HG03060 (cell line): ENCODE measurements around the gene CYP4B1.
"Not testable (repeated sequence)": the region's sequence is repeated elsewhere in the genome, so short reads cannot be mapped to it uniquely, and the experiment has no call there.

ENCODE experiments used
- ATAC-seq: cut with Tn5 transposase; IDR thresholded peaks from one replicate; pipeline ENCODE4 v1.9.1; 2021; ENCODE audit warnings: low read depth, moderate number of reproducible peaks; ENCODE audit not compliant: unreplicated experiment

Gene CYP4B1

DNA sequence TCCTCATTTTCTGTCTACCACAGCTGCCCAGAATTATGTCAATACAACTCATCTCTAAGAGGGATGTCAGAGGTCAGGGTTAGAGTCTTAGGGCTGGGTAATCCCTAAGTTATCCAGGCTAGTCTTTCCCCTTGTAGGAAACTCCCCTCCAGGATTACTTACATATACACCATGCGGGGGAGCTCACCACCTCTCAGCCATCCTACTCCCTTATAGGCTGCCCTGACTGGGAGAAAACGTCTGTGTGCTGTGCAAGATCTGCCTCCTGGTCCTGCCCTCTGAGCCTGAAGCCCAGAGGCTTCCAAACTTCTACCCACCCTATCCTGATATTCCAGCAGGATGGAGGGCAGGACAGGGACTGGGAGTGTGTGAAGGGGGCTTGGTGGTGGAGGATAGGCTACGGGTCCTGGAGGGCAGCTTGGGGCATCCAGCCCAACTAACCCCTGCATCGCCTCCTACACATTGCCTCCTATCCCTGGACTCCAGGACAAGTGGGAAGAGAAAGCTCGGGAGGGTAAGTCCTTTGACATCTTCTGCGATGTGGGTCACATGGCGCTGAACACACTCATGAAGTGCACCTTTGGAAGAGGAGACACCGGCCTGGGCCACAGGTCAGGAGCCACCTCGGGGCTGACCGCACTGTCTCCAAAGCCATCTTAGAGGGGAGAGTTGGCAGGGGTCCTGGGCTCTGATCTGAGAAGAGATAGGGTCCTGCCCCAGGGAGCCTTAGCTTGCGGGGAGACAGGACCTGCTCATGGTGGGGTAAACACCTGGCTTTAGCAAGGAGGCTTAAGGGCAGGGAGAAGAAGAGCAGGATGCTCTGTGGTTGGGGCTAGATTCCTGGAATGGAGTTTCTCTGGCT lies 14.4 kb downstream of the CYP4B1 start:
- no peak for ATAC-seq

DNA sequence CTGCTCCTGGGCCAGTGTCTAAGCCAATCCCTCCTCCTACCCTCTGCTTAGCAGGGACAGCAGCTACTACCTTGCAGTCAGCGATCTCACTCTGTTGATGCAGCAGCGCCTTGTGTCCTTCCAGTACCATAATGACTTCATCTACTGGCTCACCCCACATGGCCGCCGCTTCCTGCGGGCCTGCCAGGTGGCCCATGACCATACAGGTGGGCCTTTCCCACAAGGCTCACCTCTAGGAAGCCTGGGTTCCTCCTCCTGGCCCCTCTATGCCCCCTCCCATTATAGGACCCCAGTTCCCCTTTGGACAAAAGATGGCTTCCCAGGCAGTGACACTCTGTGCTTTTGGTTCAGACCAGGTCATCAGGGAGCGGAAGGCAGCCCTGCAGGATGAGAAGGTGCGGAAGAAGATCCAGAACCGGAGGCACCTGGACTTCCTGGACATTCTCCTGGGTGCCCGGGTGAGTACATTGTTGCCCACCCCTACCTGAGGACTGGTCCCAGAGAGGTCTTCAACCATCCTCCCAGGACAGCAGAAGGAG lies 15.1 kb downstream of the CYP4B1 start:
- ATAC-seq: no peak

DNA sequence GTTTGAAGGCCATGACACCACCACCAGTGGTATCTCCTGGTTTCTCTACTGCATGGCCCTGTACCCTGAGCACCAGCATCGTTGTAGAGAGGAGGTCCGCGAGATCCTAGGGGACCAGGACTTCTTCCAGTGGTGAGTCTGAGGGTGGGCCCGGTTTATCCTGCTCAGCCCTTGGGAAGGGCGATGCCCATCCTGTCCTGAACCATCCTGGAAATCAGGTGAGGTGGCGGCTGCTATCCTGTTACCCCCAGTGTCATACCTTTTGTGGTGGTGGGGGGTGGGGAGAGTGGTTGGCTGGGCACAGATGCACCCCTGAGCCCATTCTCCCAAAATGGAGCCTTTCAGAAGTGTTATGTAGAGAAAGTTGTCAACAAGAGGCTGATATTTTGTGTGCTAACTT lies 16.3 kb downstream of the CYP4B1 start:
- ATAC-seq: no peak

DNA sequence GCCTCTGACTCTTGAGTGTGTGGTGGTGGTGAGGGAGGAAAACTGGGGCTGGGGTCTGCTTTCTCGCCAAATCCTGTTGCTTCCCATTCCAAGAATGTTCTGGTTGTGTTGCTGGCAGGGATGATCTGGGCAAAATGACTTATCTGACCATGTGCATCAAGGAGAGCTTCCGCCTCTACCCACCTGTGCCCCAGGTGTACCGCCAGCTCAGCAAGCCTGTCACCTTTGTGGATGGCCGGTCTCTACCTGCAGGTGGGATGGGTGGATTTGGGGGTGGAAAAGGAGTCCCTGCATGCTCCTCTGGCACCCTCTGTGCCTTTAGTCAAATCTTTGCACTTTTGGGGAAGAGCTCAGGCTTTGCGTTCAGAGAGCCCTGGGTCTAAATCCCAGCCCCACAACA lies 18.1 kb downstream of the CYP4B1 start:
- no peak for ATAC-seq

DNA sequence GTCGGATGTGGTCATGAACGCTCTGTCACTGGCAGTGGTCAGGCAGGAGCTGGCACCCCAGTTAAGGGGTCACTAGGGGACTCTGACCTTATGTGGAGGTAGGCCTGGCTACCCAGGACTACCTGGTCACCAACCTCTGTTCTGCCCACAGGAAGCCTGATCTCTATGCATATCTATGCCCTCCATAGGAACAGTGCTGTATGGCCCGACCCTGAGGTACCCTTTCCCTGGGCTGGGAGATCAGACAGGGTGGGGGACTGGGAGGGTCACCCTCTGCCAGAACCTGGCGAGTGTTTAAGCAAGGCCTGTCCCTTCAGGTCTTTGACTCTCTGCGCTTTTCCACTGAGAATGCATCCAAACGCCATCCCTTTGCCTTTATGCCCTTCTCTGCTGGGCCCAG lies 19.0 kb downstream of the CYP4B1 start:
- no peak for ATAC-seq

DNA sequence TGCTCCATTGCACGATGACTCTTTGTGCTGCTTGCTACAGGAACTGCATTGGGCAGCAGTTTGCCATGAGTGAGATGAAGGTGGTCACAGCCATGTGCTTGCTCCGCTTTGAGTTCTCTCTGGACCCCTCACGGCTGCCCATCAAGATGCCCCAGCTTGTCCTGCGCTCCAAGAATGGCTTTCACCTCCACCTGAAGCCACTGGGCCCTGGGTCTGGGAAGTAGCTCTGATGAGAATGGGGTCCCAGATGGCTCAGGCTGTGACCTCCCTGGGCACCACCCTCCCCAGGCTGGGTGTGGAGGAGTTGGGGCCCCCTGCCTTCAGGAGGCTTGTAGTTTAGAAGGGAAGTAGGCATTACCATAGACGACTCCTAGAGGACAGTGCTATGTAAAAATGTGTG lies 19.7 kb downstream of the CYP4B1 start:
- ATAC-seq: no peak

DNA sequence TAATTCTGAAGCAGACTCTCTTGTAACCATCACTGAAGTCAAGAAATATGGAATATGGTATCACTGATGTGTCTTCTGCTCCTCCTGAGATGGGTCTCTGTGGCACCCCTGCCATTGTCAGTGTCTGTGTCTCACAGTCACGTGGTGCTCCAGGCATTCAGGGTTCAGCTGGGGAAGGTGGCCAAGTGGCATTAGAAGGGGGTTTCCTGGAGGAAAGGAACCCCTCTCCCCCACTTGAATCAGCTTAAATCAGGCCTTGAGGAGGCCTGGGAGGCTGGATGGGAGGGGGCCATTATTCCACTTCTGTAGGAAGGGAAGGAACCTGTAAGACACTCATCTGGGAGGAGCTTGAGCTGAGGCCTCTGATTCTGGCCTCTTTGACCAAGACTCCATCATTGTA lies 20.5 kb downstream of the CYP4B1 start:
- ATAC-seq: no peak

DNA sequence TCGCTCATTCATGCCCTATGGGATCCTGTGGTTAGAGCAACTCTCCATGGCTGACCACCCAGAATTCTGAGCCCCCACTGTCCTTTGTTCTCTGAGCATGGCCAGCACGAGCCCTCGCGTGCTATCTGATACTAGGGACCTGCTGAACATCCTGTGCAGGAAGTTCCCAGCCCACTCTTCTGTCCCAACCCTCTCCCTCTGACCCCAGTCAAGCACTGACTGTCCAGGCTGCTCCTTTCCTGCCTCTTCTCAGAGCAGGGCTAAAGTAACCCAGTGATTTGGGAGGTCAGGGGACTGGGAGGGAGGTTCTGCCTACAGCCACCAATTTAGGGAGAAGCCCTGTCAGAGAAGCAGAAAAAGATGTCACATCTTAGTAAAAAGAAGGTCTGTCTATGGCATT lies 21.2 kb downstream of the CYP4B1 start:
- ATAC-seq: no peak

DNA sequence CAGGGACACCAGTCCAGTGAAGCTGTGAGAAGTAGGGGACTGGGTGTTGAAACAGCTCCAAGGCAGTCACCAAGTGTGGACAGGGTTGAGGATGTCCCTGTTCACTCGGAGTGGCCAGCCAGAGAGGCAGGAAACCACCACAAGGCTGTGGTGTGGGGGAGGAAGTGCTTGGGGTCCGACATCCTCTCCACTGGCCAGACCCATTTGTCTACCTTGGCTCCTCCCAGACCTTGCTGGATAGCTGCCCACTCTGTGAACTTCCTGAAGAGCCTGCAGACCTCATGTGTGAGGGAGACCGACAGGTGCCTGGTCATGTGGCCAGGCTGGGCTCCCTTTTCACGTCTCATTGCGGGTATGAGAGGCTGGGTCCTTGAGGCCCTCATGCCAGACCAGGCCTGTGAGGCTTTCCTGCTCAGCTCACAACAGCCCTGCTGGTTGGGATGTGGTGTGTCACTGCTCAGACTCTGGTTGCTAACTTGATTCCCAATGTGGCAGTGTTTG lies 21.8 kb downstream of the CYP4B1 start:
- no peak for ATAC-seq

DNA sequence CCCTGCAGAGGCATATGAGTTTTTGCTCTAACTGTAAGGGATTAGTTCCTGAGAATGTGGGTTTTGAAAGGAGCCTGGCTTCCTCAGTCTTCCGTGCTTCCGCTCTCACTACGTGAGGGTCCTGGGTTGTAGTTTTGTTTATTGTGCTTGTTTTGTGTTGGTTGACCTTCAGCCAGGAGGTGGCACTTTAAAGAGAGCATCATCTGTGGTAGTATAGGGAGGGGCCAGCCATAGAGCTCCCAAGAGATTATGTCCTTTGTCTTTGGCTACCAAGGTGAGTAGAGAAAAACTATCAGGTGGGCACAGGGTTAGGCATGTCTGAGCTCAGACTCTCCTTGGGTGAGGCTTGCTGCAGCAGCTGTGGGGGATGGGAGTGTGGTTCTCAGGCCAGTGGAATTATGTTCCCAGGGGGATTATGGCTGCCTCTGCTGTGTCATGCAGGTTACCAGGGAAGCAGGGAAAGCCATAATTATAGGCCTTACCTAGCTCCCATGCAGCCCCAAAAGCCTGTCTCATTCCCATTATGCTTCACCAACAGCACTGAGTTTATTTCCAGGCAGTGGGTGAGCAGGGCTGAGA lies 23.5 kb downstream of the CYP4B1 start:
- ATAC-seq: no peak

DNA sequence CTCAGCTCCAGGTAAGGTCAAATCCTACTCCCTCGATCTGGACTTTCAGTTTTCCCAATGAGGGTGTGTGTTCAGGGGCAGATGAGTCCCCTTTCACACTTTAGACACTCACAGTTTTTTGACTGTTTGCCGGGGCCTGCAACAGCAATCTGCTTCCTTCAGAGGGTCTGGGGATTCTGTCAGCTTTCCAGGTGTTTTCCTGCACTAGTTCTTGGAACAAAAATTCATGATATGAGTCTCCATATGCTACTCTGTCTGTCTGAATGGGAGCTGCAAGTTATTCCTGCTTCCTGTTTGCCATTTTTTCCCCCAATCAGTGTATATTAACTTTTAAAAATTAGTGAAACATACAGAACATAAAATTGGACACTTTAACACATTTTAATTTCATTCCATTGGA lies 24.3 kb downstream of the CYP4B1 start:
- ATAC-seq: no peak

DNA sequence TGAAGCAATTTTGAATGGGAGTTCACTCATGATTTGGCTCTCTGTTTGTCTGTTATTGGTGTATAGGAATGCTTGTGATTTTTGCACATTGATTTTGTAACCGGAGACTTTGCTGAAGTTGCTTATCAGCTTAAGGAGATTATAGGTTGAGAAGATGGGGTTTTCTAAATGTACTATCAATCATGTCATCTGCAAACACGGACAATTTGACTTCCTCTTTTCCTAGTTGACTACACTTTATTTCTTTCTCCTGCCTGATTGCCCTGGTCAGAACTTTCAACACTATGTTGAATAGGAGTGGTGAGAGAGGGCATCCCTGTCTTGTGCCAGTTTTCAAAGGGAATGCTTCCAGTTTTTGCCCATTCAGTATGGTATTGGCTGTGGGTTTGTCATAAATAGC lies 28.0 kb downstream of the CYP4B1 start:
- ATAC-seq: not testable (repeated sequence)

DNA sequence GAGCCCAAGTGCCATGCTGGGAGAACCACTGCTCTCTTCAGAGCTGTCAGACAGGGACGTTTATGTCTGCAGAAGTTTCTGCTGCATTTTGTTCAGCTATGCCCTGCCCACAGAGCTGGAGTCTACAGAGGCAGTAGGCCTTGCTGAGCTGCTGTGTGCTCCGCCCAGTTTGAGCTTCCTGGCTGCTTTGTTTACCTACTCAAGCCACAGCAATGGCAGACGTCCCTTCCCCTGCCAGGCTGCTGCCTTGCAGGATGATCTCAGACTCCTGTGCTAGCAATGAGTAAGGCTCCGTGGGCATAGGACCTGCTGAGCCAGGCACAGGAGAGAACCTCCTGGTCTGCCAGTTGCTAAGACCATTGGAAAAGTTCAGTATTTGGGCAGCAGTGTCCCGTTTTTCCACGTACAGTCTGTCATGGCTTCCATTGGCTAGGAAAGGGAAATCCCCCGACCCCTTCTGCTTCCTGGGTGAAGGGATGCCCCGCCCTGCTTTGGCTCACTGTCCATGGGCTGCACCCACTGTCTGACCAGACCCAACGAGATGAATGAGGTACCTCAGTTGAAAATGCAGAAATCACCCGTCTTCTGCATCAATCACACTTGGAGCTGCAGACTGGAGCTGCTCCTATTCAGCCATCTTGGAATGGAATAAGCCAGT lies 31.9 kb downstream of the CYP4B1 start:
- no peak for ATAC-seq

DNA sequence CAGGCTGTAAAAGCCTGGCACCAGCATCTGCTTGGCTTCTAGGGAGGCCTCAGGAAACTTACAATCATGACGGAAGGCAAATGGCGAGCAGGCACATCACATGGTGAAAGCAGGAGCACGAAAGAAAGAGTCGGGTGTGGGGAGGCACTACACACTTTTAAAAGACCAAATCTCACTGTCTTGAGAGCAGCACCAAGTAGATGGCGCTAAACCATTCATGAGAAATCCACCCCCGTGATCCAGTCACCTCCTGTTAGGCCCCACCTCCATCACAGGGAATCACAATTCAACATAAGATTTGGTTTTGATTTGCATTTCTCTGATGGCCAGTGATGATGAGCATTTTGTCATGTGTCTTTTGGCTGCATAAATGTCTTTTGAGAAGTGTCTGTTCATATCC lies 36.6 kb downstream of the CYP4B1 start:
- ATAC-seq: not testable (repeated sequence)

DNA sequence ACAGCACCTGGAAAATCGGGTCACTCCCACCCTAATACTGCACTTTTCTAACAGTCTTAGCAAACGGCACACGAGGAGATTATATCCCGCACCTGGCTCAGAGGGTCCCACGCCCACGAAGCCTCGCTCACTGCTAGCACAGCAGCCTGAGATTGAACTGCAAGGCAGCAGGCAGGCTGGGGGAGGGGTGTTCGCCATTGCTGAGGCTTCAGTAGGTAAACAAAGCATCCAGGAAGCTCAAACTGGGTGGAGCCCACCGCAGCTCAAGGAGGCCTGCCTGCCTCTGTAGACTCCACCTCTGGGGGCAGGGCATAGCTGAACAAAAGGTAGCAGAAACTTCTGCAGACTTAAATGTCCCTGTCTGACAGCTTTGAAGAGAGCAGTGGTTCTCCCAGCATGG lies 47.5 kb downstream of the CYP4B1 start:
- not testable (repeated sequence) for ATAC-seq

DNA sequence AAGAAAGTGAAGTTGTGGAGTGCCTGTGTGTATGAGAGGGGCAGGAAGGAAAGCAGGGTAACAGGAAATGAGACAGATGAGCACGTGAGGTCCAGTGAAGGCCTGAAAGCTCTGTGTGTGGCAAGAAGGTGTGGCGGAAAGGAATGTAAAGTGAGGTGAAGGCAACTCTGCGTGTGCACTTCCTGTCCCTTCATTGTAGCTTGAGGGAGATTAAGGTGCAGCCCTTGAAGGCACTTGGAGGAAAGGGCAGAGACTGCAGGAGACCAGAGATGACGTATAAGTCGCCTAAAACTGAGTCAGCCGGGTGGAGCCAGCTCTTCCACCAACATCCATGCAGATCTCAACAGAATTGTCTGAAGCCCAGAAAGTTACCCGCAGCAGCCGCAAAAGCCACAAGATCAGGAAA lies 58.8 kb downstream of the CYP4B1 start:
- ATAC-seq: not testable (repeated sequence)

DNA sequence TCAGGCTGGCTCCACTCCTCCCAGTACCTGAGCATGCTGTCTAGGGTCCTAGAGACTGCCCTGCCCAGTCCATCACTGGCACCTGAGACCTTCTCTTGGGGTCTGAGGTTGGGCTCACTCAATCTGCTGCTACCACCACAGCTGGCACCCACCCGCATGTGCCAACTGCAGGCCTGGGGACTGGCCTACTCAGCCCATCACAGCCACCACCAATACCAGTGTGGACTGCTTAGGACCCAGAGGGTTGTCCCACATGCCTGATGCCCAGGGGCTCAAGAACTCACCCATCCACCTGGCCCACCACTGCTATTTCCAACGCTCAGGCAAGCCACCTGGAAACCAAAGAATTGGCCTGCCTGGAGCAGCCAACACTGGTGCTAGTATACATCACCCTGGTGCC lies 63.5 kb downstream of the CYP4B1 start:
- no peak for ATAC-seq
